GM21717 (cell line): ENCODE measurements around the gene ADAP1.
A peak's percentile ranks its signal among the peaks of the same experiment; 100 is the strongest.

Source experiments
- ATAC-seq: cut with Tn5 transposase; IDR thresholded peaks from one replicate; pipeline ENCODE4 v1.9.1; 2021; ENCODE audit warnings: mild to moderate bottlenecking, moderate library complexity; ENCODE audit not compliant: unreplicated experiment

ADAP1 gene

DNA sequence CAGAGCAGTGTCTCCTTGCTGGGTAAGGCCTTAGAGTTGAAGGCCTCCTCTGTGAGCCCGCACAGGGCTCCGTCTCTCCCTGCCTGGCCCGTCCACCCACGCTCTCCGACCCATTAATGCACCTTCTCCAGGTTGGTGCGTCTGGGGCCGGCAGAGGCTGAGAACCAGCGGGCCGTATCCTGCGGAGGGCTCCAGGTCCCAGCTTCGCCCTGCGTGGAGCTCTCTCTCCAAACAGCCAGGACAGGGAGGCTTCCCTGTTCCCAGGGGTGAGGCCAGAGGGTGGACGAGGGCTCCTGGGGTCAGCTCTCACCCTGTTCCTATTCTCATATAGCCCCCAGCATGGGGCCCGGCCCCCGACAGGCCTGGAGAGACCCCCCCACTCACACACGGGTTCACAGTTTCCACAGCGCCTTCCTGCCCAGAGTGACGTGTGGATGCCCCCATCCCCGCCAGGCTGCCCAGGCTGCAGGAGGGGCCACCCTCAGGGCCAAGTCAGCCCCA, 43.5 kb downstream of the ADAP1 start:
- ATAC-seq = no peak

DNA sequence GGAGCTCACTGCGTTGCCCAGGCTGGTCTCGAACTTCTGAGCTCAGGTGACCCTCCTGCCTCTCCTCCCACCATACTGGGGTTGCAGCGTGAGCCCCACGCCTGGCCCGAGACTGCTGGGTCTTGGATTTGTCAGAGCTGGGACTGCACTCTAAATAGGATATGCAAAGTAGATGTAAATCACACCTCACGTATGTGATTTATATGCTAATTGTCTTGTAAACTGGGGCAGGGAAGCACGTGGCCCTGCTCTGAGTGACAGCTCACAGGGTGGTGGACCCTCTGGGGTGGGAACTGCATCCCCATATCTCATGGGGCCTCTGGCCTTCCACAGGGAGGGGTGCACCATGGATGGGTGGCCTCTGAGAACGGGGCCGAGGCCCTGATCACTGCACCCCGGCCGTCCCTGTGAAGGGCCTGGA, 44.0 kb downstream of the ADAP1 start:
- ATAC-seq = no peak

DNA sequence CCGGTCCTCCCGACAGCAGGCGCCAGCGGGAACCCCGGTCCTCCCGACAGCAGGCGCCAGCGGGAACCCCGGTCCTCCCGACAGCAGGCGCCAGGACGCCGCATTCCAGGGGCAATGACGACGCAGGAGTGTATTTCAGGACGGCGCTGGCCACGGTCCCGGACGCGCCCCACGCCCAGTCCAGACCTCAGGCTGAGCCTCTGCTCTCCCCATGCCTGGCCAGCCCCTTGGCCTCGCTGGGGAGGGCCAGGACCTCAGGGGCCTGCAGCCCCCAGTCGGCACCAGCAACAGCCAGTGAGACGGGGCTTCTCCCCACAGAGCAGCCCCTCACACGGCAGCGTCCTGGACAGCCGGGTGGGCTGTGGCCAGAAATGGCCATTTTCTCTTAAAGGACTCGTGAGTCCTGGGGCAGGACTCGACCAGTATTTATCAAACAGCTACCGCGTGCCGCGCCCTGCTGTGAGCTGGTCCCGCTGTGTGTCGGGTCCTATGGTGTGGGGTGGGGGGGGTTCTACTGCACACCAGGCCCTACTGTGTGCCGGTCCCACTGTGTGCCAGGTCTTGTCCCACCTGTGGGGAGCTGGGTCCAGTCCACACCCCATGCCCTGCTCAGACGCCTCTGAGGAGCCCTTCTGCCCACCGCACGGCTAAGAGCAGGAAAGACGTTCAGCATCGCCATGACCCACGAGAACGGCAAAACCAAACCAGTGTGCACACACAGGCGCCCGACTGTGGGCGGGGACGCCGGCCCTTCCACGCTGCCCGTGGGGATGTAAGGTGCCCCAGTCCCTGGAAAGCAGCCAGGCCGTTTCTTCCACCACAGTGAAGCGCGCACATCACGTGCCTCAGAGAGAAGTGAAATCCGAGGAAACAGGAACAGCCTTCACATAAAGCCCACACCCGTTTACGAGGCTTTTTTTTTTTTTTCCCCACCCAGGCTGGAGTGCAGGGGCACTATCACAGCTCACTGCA, 44.8 kb downstream of the ADAP1 start:
- no peak for ATAC-seq

DNA sequence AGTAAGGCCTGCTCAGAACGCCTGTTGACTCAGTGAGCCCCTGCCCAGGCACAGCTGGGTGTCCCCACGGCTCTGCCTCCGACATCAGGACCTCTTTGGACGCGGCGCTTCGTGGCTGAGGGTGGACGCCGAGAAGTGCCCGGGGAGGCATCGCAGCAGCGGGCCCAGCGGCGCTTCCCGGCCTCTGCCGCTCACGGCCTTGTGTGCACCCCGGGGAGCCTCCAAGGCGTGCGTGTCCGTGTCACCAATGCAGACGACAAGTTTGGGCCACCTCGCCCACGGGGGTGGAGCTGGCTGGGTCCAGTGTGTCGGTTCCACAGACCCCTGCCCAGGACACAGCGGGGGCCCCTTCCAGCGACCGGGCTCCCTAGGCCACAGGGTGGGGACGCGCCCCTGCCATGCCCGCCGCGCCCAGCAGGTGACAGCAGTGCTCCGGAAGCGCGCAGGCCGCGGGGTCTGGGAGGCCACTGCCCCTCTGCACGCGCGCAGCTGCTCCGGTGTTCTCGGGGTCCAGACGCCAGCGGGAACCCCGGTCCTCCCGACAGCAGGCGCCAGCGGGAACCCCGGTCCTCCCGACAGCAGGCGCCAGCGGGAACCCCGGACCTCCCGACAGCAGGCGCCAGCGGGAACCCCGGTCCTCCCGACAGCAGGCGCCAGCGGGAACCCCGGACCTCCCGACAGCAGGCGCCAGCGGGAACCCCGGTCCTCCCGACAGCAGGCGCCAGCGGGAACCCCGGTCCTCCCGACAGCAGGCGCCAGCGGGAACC, 45.7 kb downstream of the ADAP1 start:
- peak; percentile 66 for ATAC-seq

DNA sequence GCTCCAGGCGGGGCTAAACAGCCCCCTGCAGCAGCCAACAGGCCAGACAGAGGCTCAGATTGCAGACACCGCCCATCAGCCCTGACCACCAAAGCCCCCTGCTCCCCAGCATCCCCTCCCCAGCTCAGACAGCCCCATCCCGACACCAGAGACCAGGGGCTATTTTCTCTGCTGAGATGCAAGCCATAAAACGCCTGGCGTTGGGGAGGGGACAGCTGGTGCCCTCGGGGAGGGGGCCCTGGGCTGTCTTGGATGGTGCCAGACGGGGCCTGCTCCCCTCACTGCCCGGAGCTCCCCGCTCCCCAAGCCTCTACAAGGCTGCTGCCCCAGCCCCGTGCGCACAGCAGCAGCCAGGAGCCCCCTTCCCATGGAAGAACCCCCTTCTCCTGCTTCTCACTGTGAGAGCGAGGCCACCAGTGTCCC, 46.3 kb downstream of the ADAP1 start:
- ATAC-seq = no peak

DNA sequence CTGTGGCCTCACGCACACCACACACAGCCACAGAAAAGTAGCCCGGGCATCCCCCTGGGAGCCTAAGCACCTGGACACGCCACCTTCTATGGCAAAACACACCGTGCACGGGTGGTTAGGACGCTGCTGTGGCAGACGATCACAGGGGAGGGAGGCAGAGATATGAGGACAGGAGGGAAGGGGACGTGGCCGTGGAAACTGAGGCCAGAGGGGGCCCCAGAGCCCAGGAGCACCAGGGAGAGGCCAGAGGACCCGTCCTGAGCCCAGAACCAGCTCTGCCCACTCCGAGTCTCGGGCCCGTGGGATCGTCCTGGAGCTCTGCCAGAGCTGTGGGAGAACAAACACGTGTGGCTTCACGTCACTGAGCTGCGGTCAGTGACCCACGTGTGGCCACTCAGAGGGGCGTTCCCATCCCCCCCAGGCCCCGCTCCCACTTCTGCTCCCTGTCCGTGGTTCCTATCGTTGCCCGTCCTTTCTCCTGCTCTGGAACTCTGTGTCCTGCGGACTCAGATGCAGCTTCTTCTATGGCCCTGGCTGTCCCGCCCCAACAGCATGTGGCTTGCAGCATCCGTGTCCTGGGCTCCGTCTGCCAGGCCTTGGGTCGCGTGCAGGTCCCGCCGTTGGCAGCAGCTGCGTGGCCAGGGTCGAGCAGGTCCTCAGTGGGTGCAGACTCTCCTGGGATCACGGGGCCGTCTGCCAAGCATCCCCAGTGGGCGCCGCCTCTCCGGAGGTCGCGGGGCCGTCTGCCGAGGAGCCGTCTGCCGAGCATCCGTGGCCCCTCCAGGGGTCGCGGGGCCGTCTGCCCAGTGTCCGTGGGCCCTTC, 47.1 kb downstream of the ADAP1 start:
- no peak for ATAC-seq

DNA sequence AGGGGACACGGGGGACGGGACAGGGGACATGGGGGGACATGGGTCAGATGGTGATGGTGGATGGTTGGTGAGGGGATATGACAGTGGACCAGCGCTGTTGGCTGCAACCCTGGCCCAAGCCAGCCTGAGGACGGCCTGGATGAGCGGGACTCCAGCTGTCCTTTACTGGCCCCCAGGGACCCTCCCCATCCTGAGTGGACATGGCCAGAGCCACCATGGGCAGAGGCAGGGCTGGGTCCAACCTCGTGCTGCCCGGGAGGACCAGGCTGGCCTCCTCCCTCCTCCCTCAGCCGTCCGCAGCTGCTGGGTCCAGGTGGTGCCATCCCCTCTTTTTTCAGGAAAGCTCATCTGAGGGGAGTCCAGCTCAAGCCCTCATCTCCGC, 47.7 kb downstream of the ADAP1 start:
- no peak for ATAC-seq

DNA sequence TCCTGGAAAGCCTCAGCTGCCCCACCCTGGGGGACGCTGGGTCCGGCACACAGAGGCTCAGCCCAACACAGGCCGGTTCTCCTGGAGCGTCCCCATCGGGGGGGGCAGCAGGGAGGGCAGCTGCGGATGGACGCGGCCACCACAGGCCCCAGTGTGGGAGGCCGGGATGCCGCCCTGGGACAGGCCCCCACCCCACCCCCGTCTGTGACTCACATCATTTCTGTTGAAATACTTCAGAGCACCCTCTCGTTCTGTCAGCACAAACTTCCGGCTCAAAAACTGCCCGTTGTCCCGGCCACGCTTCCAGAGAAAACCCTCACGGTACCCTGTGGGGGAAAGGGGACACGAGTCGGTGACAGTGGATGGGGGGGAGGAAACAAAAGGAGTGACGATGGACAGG, 49.6 kb downstream of the ADAP1 start:
- no peak for ATAC-seq

DNA sequence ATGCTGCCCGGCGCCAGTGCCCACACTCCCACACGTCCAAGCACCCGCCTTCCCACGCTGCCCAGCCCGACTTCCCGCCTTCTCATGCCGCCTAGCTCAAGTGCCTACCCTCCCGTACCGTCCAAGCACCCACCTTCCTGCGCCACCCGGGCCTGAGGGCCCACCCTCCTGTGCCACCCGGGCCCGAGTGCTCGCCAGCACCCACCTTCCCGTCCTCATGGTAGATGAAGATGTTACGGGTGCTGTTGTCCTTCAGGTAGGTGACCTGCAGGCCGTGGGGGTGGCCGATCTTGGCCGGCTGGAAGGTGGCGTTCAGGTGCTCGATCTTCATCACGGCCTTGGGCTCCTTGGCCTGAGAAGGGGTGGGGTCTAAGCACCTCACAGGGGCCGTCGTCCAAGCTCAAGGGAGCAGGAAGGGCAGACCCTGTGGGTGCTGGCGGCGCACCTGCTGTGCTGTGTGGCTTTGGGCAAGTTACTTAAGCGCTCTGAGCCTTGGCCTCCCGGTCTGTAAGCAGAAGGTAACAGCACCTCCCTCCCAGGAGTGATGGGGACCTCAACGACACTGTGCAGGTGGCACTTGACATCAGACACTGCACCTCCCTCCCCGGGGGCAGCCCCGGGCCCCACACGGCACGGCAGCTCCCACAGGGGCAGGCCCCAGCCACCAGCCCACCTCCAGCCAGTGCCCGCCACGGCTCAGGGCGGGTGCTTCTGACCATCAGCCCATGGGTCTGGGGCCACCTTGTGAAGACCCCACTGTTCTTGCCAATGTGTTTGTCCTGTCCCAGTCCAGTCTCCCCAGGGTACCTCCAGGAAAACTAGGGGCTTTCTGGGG, 50.3 kb downstream of the ADAP1 start:
- ATAC-seq = no peak

DNA sequence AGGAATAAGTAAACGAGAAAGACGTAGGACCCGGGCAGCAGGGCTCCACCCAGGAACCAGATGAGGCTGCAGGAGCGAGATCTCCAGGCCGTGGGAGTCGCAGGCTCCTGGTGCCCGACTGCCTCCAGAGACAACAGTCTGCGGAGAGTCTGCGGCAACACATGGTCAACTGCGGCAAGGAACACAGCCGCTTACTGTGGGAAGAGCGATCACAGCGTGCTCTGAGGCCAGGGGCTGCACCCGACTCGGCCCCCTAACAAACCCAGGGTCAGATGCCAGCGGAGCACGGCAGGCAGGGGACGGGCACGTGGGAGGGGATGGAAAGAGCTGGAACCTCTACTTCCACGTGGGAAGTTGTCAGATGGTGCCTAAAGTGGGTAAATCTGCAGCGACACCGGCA, 51.5 kb downstream of the ADAP1 start:
- ATAC-seq = no peak

DNA sequence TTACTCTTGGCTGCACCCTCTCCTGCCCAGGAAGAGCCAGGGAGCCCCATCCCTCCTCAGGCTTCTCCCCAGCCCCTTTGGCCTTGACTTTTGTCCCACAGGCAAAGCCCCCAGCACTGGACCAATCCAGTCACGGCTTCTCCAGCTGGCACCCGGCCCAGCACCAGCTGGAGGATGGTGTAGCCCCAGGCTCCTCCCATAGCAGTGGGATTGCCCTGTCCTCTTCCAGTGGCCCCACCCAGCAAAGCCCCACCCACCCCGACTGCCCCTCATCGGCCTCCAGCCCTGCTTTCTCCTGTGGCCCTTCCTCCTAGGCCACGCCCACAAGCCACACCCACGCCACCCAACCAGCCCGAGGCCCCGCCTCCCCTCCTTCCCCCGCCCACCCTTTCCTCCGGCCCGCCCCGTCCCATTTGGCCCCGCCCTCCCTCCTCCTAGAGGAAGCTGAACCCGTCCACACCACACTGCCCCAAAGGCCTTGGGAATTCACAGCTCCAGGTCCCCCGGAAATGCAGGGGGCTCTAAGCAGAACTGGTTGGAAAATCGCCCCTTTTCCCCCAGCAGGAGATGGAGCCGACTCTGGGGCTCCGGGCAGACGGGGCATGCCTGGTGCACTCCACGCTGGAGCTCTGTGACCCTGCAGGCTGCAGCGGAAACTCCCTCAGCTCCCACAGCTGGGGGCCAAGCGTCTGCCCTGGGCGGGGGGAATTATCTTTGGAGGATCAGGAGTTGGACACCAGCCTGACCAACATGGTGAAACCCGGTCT, 52.9 kb downstream of the ADAP1 start:
- ATAC-seq = no peak

DNA sequence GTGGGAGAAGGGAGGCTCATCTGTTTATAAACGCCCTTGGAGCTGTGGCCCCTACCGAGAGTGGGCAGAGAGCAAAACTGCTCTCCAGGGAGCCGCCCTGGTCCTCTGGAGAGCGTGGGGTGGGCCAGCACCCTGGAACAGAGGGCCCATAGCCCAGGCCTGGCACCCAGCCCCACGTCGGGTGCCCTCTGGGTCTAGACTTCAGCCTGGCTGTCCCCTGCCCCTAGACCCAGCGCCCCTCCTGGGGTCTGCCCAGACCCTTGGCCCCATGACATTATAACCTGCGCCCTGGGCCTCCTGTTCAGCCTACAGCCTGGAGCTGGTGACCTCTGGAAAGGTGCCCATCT, 53.5 kb downstream of the ADAP1 start:
- no peak for ATAC-seq

DNA sequence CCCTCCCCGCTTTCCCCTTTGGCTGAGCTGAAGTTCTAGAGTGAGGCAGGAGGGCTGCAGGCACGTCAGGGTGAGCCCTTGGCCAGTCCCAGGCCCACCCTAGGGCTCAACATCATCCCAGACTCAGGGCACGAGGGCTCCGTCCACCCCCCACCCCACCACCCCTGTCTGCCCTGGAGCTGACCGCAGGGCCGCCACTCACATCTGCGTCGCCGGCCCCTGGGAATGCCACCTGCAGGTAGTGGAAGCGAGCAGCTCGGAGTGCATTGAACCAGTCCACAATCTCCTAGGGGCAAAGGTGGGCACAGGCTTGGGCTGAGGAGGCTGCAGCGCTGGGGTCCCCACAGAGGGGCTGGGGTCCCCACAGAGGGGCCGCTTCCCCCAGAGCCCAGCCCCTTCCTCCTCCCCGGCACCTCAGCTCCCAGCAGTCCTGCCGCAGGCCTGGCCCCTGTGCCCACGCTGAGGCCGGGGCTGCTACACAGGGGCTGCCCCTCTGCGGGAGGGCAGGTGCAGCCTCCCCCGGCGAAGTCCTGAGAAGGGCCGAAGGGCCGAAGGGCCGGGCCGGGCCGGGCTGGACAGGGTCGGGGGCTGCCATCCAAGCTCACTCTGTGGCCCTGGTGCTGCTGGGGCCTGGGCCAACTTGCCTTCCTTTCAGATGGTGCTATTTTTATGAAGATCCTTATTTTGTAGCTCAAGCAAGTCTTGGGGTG, 54.0 kb downstream of the ADAP1 start:
- ATAC-seq = no peak

DNA sequence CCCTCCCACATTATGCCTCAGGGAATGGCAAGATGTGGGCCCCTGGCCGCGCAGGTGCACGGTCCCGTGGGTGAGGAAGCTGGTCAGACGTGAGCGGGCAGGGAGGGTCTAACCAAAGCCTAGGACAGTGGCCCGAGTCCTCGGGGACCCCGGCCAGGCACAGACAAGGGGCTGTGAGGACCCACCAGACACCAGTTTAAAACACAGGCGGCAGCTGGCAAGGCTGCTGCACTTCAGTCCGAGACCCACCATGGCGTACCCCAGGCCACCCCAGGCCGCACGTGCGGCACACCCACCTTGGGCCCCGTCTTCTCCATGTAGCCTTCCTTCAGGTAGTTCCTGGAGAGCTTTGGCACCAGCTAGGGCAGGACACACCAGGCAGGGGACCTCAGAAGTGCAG, 54.7 kb downstream of the ADAP1 start:
- no peak for ATAC-seq

DNA sequence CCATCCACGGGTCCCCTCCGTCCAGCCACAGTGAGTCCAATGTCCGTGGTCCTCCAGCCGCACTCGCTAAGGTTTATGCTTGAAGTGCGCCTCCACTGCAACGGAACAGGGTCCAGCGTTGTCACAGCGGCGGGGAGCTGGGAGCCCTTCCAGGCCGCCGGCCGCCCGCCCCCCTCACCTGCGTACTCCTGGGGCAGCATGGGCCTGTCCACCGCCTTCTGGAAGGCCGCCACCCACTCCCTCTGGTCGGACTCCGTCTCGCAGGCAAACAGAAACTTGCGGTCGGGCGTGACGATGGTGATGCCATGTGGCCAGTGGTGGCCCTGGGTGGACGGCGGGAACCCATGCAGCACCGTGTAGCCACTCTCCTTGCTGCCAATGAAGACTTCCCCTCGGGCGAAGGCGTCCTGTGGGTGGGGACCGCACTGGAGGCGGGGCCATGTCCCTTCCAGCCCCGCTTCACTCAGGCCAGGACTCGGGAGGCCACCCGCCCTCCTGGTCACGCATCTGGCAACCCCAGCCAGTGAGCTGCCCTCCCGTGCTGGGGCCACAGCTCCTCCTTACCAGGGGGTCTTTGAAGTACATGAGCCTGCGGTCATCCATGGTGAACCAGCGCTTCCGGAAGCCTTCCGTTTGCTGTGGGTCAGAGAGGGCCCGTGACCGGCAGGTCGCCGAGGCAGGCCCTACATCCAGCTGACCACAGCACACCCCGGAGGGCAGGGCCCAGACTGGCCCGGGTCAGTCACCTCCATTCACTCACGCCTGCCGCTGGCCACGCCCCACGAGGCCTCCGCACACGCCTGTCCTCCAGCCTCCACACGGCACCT, 55.4 kb downstream of the ADAP1 start:
- ATAC-seq = no peak

DNA sequence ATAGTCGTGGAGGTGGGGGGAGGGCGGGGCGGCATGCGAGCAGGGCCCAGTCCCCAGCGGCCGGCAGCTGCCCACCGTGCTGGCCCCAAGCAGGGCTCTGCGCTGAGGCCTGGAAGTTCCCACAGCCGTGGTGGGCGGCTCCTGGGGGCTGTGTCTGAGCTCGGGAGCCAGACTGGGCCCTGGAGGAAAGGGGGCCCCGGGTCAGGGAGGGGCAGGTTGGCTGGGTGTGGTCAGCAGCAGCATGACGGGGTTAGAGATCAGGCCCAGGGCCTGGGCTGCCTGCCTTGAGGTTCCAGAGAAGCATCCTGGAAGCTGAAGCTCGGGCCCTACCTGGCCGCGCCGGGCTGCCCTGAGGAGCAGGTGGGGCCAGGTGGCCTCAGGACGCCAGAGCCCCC, 56.0 kb downstream of the ADAP1 start:
- ATAC-seq = no peak

DNA sequence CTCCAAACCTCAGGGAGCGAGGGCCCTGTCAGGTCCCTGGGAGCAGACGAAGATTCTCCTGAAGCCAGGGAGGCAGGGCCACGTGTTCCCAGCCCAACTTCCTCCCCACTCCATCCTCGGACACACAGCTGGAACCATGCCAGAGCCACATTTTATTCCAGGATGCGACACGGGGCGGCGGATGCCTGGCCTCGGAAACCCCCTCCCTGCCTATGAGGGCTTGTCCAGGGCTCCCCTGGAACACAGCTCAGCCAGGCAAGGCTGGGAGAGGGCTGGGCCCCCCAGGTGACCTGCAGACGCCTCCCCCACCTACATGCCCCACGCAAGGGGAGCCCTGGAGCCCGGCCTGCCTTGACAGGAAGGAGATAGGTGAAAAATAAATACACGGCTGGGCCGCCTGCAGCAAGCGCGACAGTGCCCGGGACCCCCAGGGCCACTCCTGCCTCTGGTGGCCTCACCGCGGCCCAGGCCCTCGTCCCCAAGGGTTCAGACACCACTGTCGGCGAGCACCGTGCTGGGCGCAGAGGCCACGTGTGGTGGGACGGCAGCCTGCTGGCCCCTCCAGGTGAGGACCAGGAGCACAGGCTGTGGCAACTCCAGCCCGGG, 56.6 kb downstream of the ADAP1 start:
- no peak for ATAC-seq

DNA sequence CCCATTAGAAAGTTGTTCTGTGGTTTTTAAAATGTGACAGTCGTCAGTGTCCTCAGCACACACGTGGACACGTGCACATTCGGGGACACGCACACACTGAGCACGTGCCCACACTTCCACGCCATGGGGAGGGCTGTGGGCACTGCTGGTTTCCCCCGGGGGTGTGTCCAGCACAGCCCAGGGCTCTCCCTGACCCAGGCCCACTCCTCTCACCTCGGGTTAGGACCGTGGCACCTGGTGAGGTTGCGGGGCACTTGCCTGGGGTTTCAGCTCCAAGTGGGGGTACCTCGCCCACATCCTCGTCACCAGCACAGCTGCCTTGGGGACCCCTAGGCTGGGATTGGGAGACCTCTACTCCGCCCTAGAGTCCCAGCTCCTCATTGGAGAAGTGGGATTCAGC, 57.4 kb downstream of the ADAP1 start:
- ATAC-seq = no peak
